ENCODE measurements around the gene ZFP42. TPM values are rescaled to one million over a fixed set of nuclear protein-coding genes. Genes with fewer than 3 reads are reported as not detected.
"Not testable (repeated sequence)": the region's sequence is repeated elsewhere in the genome, so short reads cannot be mapped to it uniquely, and the experiment has no call there.

The ZFP42 gene
- total RNA-seq, 2 experiments from 2014 or later = not detected

DNA sequence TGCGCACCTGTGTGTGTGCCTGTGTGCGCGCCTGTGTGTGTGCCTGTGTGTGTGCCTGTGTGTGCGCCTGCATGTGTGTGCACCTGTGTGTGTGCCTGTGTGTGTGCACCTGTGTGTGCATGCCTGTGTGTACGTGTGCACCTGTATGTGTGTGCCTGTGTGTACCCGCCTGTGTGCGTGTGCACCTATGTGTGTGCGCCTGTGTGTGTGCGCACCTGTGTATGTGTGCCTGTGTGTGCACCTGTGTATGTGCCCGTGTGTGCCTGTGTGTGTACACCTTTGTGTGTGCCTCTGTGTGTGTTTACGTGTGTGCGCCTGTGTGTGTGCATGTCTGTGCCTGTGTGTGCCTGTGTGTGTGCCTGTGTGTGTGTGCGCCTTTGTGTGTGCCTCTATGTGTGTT, 33.5 kb downstream of the ZFP42 start:
- H3K36me3 Mint-ChIP-seq (ENCODE audit: low read depth) = no peaks in the 10 kb centered on the region
- no peaks in the 10 kb centered on the region for H3K4me1 Mint-ChIP-seq
- no peak for DNase-seq
- POLR2A ChIA-PET = no interaction called here
- CTCF ChIA-PET = no interaction called here
- no peak overlapping the region for H3K4me3 Mint-ChIP-seq
- peaks cover 8% of the 10 kb centered on the region for H3K27me3 Mint-ChIP-seq
- no peak for ATAC-seq
- H3K27ac Mint-ChIP-seq = no peak overlapping the region
- H3K9me3 Mint-ChIP-seq (ENCODE audit: low read depth) = peaks cover 9% of the 10 kb centered on the region
- intact Hi-C loops (cut with DNase I, micrococcal nuclease) = no loop called here

DNA sequence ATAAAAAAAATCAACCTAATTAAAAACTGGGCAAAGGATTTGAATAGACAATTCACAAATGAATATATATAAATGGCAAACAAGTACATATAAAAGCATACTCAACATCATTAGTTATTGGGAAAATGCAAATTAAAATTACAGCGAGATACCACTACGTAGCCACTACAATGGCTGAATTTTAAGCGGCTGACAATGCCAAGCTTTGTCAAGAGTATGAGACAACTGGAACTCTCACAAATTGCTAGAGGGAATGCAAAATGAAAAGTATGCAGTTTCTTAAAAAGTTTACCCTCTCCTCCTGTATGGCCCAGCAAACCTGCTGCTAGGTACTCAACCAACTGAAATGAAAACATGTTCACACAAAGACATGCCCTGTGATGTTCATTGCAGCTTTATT, 34.8 kb downstream of the ZFP42 start:
- peaks cover 8% of the 10 kb centered on the region for H3K27me3 Mint-ChIP-seq
- ATAC-seq = no peak
- ChIA-PET CTCF (no interaction called here), POLR2A (no interaction called here)
- intact Hi-C loops (cut with DNase I, micrococcal nuclease) = no loop called here
- no peaks in the 10 kb centered on the region for H3K4me1 Mint-ChIP-seq
- H3K36me3 Mint-ChIP-seq (ENCODE audit: low read depth) = no peaks in the 10 kb centered on the region
- H3K27ac Mint-ChIP-seq = no peak overlapping the region
- peaks cover 9% of the 10 kb centered on the region for H3K9me3 Mint-ChIP-seq (ENCODE audit: low read depth)
- no peak for DNase-seq
- H3K4me3 Mint-ChIP-seq = no peak overlapping the region

DNA sequence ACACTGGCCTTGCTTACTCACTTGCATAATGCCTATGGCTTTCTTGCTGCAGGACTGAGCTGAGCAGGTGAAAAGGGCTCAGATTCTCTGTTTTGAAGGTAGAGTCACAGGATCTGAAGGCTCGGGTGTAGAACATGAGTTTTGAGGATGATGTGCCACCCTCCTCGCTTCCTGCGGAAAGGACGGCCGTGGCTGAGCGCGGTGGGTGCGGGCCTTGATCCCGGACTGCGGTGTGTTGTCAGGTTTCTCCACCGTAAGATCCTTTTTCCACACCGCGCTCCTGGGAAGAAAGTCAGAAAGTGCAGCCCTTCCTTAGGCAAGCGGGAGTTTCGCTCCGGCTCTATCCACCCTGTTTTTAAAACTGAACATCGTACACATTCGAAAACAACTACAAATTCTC, 36.2 kb downstream of the ZFP42 start:
- Mint-ChIP-seq H3K27me3 (peaks cover 8% of the 10 kb centered on the region), H3K9me3 (ENCODE audit: low read depth) (peaks cover 9% of the 10 kb centered on the region), H3K27ac (no peak overlapping the region), H3K36me3 (ENCODE audit: low read depth) (no peaks in the 10 kb centered on the region), H3K4me3 (no peak overlapping the region), H3K4me1 (no peaks in the 10 kb centered on the region)
- CTCF ChIA-PET = no interaction called here
- ATAC-seq (no peak), DNase-seq (no peak)
- POLR2A ChIA-PET = no interaction called here
- intact Hi-C loops (cut with DNase I, micrococcal nuclease) = no loop called here

- H3K4me3 Mint-ChIP-seq = no peak overlapping the region
Measured at GRCh38 chr4:188032170-188032569, 36.6 kb downstream of the ZFP42 start.

DNA sequence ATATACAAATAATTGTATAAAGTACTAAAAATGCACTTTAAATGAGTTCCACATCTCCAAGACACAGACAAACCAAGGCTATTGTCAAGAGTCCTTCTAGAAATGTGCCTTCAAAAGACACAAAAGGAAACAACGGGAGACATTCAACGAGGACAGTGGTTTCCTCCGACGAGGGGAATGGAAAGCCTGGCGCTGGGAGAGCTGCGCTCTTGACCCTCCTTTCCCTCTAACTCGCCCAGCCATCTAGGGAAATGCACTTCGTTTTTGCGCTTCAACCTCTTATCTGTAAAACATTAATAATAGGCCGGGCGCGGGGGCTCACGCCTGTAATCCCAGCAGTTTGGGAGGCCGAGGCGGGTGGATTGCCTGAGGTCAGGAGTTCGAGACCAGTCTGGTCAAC, 37.0 kb downstream of the ZFP42 start:
- Mint-ChIP-seq H3K27ac (no peak overlapping the region), H3K27me3 (peaks cover 8% of the 10 kb centered on the region), H3K36me3 (ENCODE audit: low read depth) (no peaks in the 10 kb centered on the region), H3K4me1 (no peaks in the 10 kb centered on the region), H3K4me3 (no peak overlapping the region), H3K9me3 (ENCODE audit: low read depth) (peaks cover 6% of the 10 kb centered on the region)
- ChIA-PET CTCF (no interaction called here), POLR2A (no interaction called here)
- ATAC-seq = no peak
- intact Hi-C loops (cut with DNase I, micrococcal nuclease) = no loop called here
- DNase-seq = no peak

More at GRCh38 chr4:188032170-188032569, 36.6 kb downstream of the ZFP42 start:
- Mint-ChIP-seq H3K4me1 (no peaks in the 10 kb centered on the region), H3K27me3 (peaks cover 8% of the 10 kb centered on the region), H3K27ac (no peak overlapping the region), H3K36me3 (ENCODE audit: low read depth) (no peaks in the 10 kb centered on the region), H3K9me3 (ENCODE audit: low read depth) (peaks cover 9% of the 10 kb centered on the region)
- no peak for DNase-seq
- no peak for ATAC-seq
- POLR2A ChIA-PET = no interaction called here
- CTCF ChIA-PET = no interaction called here
- intact Hi-C loops (cut with DNase I, micrococcal nuclease) = no loop called here

GRCh38 chr4:188037003-188037713, 41.6 kb downstream of the ZFP42 start:
- POLR2A ChIA-PET = no interaction called here
- peaks cover 3% of the 10 kb centered on the region for H3K9me3 Mint-ChIP-seq (ENCODE audit: low read depth)
- peaks cover 2% of the 10 kb centered on the region for H3K27me3 Mint-ChIP-seq
- intact Hi-C loops (cut with DNase I, micrococcal nuclease) = no loop called here
- ATAC-seq (no peak), DNase-seq (no peak)
- no peaks in the 10 kb centered on the region for H3K4me1 Mint-ChIP-seq
- no peaks in the 10 kb centered on the region for H3K36me3 Mint-ChIP-seq (ENCODE audit: low read depth)
- CTCF ChIA-PET = no interaction called here
- H3K27ac Mint-ChIP-seq = no peak overlapping the region
- no peak overlapping the region for H3K4me3 Mint-ChIP-seq

DNA sequence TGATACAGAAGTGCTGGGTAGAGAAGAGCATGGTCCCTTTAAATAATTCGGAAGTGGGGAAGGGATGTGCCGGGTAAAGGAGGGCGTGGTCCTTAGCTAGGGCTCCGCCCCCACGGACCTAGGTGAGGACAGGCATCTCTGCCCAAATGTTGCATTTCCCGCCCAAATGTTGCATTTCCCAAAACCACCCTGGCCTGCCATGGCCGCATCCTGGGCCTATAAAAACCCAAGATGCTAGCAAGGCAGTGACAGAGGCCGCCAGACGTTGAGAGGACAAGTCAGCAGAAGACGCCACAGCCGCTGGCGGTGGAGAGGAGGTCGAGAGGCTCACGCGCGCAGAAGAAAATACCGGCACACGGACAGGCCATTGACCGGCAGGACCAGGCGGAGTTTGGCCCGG, 46.1 kb downstream of the ZFP42 start:
- ChIA-PET CTCF (interaction anchor here (0.6 kb wide), 1 partner anchor 88 kb away, joined by 4 read pairs; no protein-coding TSS in a partner anchor), POLR2A (no interaction called here)
- H3K36me3 Mint-ChIP-seq (ENCODE audit: low read depth) = no peaks in the 10 kb centered on the region
- ATAC-seq (no peak), DNase-seq (no peak)
- no peak overlapping the region for H3K27ac Mint-ChIP-seq
- no peaks in the 10 kb centered on the region for H3K27me3 Mint-ChIP-seq
- H3K4me3 Mint-ChIP-seq = no peak overlapping the region
- intact Hi-C loops (cut with DNase I, micrococcal nuclease) = no loop called here
- H3K9me3 Mint-ChIP-seq (ENCODE audit: low read depth) = peaks cover 3% of the 10 kb centered on the region
- no peaks in the 10 kb centered on the region for H3K4me1 Mint-ChIP-seq

DNA sequence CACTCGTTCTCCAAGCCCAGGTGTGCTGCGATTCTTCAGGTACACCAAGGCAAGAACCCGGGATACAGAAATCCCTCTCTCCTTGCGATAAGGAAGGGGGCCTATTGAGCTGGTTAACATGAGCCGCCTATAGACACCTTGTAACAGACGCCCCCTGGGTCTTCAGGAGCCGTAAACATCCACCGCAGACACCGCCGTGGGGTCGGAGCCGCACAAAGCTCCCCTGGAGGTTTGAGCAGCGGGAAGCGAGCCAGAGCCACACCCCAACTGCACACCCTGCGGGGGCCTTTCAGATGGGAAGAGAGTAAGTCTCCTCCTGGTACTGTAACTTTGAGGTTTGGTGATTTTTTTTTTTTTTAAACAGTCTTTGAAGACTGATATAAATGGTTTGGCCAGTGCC, 46.6 kb downstream of the ZFP42 start:
- no peak for ATAC-seq
- Mint-ChIP-seq H3K4me1 (no peaks in the 10 kb centered on the region), H3K27ac (no peak overlapping the region), H3K9me3 (ENCODE audit: low read depth) (peaks cover 3% of the 10 kb centered on the region), H3K27me3 (no peaks in the 10 kb centered on the region), H3K36me3 (ENCODE audit: low read depth) (no peaks in the 10 kb centered on the region), H3K4me3 (no peak overlapping the region)
- intact Hi-C loops (cut with DNase I, micrococcal nuclease) = no loop called here
- CTCF ChIA-PET = interaction anchor here (0.6 kb wide), 1 partner anchor 88 kb away, joined by 4 read pairs; no protein-coding TSS in a partner anchor
- DNase-seq = no peak
- POLR2A ChIA-PET = no interaction called here

- ChIA-PET CTCF (no interaction called here), POLR2A (no interaction called here)
- no peak for ATAC-seq
- no peak overlapping the region for H3K4me3 Mint-ChIP-seq
- no peaks in the 10 kb centered on the region for H3K36me3 Mint-ChIP-seq (ENCODE audit: low read depth)
- DNase-seq = no peak
- intact Hi-C loops (cut with DNase I, micrococcal nuclease) = no loop called here
- no peak overlapping the region for H3K27ac Mint-ChIP-seq
- H3K27me3 Mint-ChIP-seq = no peaks in the 10 kb centered on the region
- H3K4me1 Mint-ChIP-seq = no peaks in the 10 kb centered on the region
- peaks cover 3% of the 10 kb centered on the region for H3K9me3 Mint-ChIP-seq (ENCODE audit: low read depth)
Measured at GRCh38 chr4:188043154-188043553, 47.6 kb downstream of the ZFP42 start.

DNA sequence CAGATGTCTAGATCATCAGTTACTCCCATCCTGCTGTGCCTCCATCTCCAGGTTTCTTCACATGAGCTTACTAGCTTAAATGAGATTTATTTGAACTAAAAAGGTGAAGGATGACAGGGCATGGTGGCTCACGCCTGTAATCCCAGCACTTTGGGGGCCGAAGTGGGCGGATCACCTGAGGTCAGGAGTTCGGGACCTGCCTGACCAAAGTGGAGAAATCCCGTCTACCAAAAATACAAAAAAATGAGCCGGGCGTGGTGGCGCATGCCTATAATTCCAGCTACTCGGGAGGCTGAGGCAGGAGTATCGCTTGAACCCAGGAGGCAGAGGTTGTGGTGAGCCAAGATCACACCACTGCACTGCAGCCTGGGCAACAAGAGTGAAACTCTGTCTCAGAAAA, 49.9 kb downstream of the ZFP42 start:
- H3K9me3 Mint-ChIP-seq (ENCODE audit: low read depth); H3K27me3 Mint-ChIP-seq; H3K27ac Mint-ChIP-seq; DNase-seq; ATAC-seq; CTCF ChIA-PET; H3K4me1 Mint-ChIP-seq; H3K36me3 Mint-ChIP-seq (ENCODE audit: low read depth); H3K4me3 Mint-ChIP-seq; intact Hi-C loops (cut with DNase I, micrococcal nuclease): not testable (repeated sequence)
- POLR2A ChIA-PET = interaction anchor here (0.5 kb wide), 1 partner anchor 711 kb away, joined by 3 read pairs; no protein-coding TSS in a partner anchor

- H3K27ac Mint-ChIP-seq = no peak overlapping the region
- POLR2A ChIA-PET = interaction anchor here (0.7 kb wide), 1 partner anchor 47 kb away, joined by 3 read pairs; no protein-coding TSS in a partner anchor
Measured at GRCh38 chr4:188046657-188047056, 51.1 kb downstream of the ZFP42 start.

GRCh38 chr4:188053302-188053701, 57.7 kb downstream of the ZFP42 start:
- DNase-seq (no peak), ATAC-seq (no peak)
- H3K27me3 Mint-ChIP-seq = no peaks in the 10 kb centered on the region
- POLR2A ChIA-PET = no interaction called here
- CTCF ChIA-PET = no interaction called here
- no peaks in the 10 kb centered on the region for H3K4me1 Mint-ChIP-seq
- no peak overlapping the region for H3K4me3 Mint-ChIP-seq
- no peaks in the 10 kb centered on the region for H3K36me3 Mint-ChIP-seq (ENCODE audit: low read depth)
- intact Hi-C loops (cut with DNase I, micrococcal nuclease) = no loop called here
- H3K9me3 Mint-ChIP-seq (ENCODE audit: low read depth) = peaks cover 6% of the 10 kb centered on the region
- H3K27ac Mint-ChIP-seq = no peak overlapping the region

More at GRCh38 chr4:188046657-188047056, 51.1 kb downstream of the ZFP42 start:
- ATAC-seq (no peak), DNase-seq (no peak)
- no peaks in the 10 kb centered on the region for H3K27me3 Mint-ChIP-seq
- H3K9me3 Mint-ChIP-seq (ENCODE audit: low read depth) = peaks cover 3% of the 10 kb centered on the region
- no peak overlapping the region for H3K4me3 Mint-ChIP-seq
- no peaks in the 10 kb centered on the region for H3K4me1 Mint-ChIP-seq
- H3K36me3 Mint-ChIP-seq (ENCODE audit: low read depth) = no peaks in the 10 kb centered on the region
- intact Hi-C loops (cut with DNase I, micrococcal nuclease) = no loop called here
- CTCF ChIA-PET = no interaction called here
